GM23248 (cell line): Measurements from ENCODE around the gene LKAAEAR1. TPM values are rescaled to one million over a fixed set of nuclear protein-coding genes. Genes with fewer than 3 reads are reported as not detected.
"Not testable (repeated sequence)": the region's sequence is repeated elsewhere in the genome, so short reads cannot be mapped to it uniquely, and the experiment has no call there.

Experiments
- DNase-seq: peaks from one replicate; pipeline ENCODE4 v3.0.0-alpha.2; 2015
- H2AFZ ChIP-seq: fragments of 200-600 bp; sonication (generic); 2 replicates; pipeline ENCODE4 v1.6.1; 2016; ENCODE audit warnings: antibody characterized with exemption
- H3F3A ChIP-seq: fragments of 200-600 bp; sonication (generic); 2 replicates; pipeline ENCODE4 v1.6.1; 2016; ENCODE audit warnings: mild to moderate bottlenecking, antibody characterized with exemption, mixed run types; ENCODE audit not compliant: insufficient read depth
- H3K27ac ChIP-seq: fragments of 200-600 bp; sonication (generic); 2 replicates; pipeline ENCODE4 v1.5.1; 2016; ENCODE audit warnings: mild to moderate bottlenecking
- H3K27me3 ChIP-seq: fragments of 200-600 bp; sonication (generic); replicated peaks from 2 replicates; pipeline ENCODE4 v1.6.1; 2016; ENCODE audit warnings: mild to moderate bottlenecking; ENCODE audit not compliant: insufficient read depth
- H3K36me3 ChIP-seq: fragments of 200-600 bp; sonication (generic); 2 replicates; pipeline ENCODE4 v1.6.1; 2016; ENCODE audit warnings: low read depth, mild to moderate bottlenecking
- H3K4me1 ChIP-seq: fragments of 200-600 bp; sonication (generic); 2 replicates; pipeline ENCODE4 v1.6.1; 2016; ENCODE audit warnings: mild to moderate bottlenecking; ENCODE audit not compliant: insufficient read depth
- H3K4me2 ChIP-seq: fragments of 200-600 bp; sonication (generic); one replicate; pipeline ENCODE4 v1.6.1; 2016; ENCODE audit warnings: mild to moderate bottlenecking; ENCODE audit not compliant: unreplicated experiment
- H3K4me3 ChIP-seq: fragments of 200-600 bp; sonication (generic); 2 replicates; pipeline ENCODE4 v1.5.1; 2016; ENCODE audit warnings: mild to moderate bottlenecking
- H3K79me2 ChIP-seq: fragments of 200-600 bp; sonication (generic); 2 replicates; pipeline ENCODE4 v1.6.1; 2016; ENCODE audit warnings: mild to moderate bottlenecking; ENCODE audit not compliant: insufficient read depth
- H3K9ac ChIP-seq: fragments of 200-600 bp; sonication (generic); 2 replicates; pipeline ENCODE4 v1.6.1; 2016; ENCODE audit warnings: mild to moderate bottlenecking
- H3K9me2 ChIP-seq: fragments of 200-600 bp; sonication (generic); 2 replicates; pipeline ENCODE4 v1.6.1; 2016; ENCODE audit warnings: mixed run types, mild to moderate bottlenecking, moderate library complexity; ENCODE audit not compliant: insufficient read depth
- H3K9me3 ChIP-seq: fragments of 200-600 bp; sonication (generic); one replicate; pipeline ENCODE4 v1.6.1; 2017; ENCODE audit warnings: low read depth
- H4K20me1 ChIP-seq: fragments of 200-600 bp; sonication (generic); 2 replicates; pipeline ENCODE4 v1.6.0; 2016; ENCODE audit not compliant: insufficient read depth
- EZH2 ChIP-seq: fragments of 200-600 bp; sonication (generic); IDR thresholded peaks from 2 replicates; pipeline ENCODE4 v1.6.1; 2018; ENCODE audit warnings: antibody characterized with exemption, mild to moderate bottlenecking; ENCODE audit not compliant: insufficient read depth, poor library complexity, severe bottlenecking
- EZH2phosphoT487 ChIP-seq: fragments of 200-600 bp; sonication (generic); IDR thresholded peaks from 2 replicates; pipeline ENCODE4 v1.6.1; 2018; ENCODE audit warnings: antibody characterized with exemption, moderate library complexity, mild to moderate bottlenecking, low read depth; ENCODE audit not compliant: insufficient read depth
- WGBS, 2 experiments: methylation state at CpG; one replicate each; pipeline ENCODE4 v1.1.6; 2015 to 2017; ENCODE audit warnings: low lambda C conversion rate in 2 of 2, low coverage in 1 of 2; ENCODE audit errors: missing lambda C conversion rate in 2 of 2; 5-methylcytosine and 5-hydroxymethylcytosine counted together
- in situ Hi-C: fragments of 300-500 bp; cut with MboI; formaldehyde crosslinking; loops from 2 replicates; pipeline ENCODE4 v1.15.0; 2020
- polyA plus RNA-seq: library from polyadenylated mRNA; unstranded; fragments of >200 nt; fragmentation: Nextera tagmentation; extraction: Ambion mirVana; gene quantifications from 2 replicates; pipeline ENCODE4 v1.2.1, GENCODE V29; 2016
- total RNA-seq: library from RNA; depleted of rRNA; stranded (reverse); fragments of >200 nt; shearing (Covaris generic); gene quantifications from 2 replicates; pipeline ENCODE4 v1.2.3, GENCODE V29; 2014

Gene LKAAEAR1
- total and polyA plus RNA-seq, 2 experiments from 2014 or later, result 0.59 to 3.7 TPM

DNA sequence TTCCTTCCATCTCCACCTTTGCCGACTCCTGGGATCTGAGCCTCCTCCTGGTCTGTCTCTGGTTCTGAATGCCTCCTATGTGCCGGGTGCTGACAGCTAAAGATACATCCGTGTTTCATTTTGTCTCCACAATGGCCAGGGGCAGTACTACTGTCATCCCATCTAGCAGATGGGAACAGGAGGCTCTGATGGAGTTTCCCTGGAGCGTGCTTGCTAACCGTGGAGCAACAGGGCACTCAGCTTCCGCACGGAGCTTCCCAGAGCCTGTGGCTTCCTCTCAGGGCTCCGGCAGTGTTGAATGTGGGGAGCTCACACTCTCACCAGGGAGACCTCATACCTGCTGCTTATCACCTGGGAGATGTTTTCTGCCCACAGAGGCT lies 35.1 kb upstream of the LKAAEAR1 start:
- Histone ChIP-seq H3F3A (no peaks in the 10 kb centered on the region), H3K9ac (no peak overlapping the region), H3K4me3 (no peak overlapping the region), H3K79me2 (no peaks in the 10 kb centered on the region), H3K27me3 (peaks cover 31% of the 10 kb centered on the region), H2AFZ (no peak overlapping the region), H4K20me1 (no peaks in the 10 kb centered on the region), H3K9me2 (no peaks in the 10 kb centered on the region), H3K36me3 (no peaks in the 10 kb centered on the region), H3K4me1 (no peaks in the 10 kb centered on the region), H3K27ac (no peak overlapping the region), H3K4me2 (no peak overlapping the region), H3K9me3 (no peaks in the 10 kb centered on the region)
- no peak for DNase-seq
- in situ Hi-C loops, result no loop called here
- no peak for TF ChIP-seq EZH2
- TF ChIP-seq EZH2phosphoT487, result no peak
- 43 to 51% methylated on average over 8 of the region's 8 CpGs for WGBS, 2 experiments

DNA sequence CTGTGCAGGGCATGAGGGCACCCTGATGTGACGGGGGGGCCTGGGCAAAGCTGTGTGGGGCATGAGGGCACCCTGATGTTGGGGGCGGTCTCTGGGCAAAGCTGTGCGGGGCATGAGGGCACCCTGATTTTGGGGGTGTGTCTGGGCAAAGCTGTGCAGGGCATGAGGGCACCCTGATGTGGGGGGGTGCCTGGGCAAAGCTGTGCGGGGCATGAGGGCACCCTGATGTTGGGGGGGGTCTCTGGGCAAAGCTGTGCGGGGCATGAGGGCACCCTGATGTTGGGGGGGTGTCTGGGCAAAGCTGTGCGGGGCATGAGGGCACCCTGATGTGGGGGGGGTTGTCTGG lies 33.2 kb upstream of the LKAAEAR1 start:
- peaks cover 16% of the 10 kb centered on the region for H3K27me3 ChIP-seq
- H2AFZ ChIP-seq, H3K79me2 ChIP-seq, in situ Hi-C loops, H3K9me2 ChIP-seq, H3K4me3 ChIP-seq, H3K4me2 ChIP-seq, H3K36me3 ChIP-seq, H3K9ac ChIP-seq, H3F3A ChIP-seq, H3K27ac ChIP-seq, H4K20me1 ChIP-seq, H3K9me3 ChIP-seq, DNase-seq, H3K4me1 ChIP-seq: not testable (repeated sequence)
- WGBS, 2 experiments, result 69% methylated on average over 4 of the region's 6 CpGs; no CpG with 5 or more reads in 1 of the 2 experiments

GRCh38 chr20:64116541-64117431 lies 32.6 kb upstream of the LKAAEAR1 start:
- in situ Hi-C loops, result no loop called here
- H3K4me3 ChIP-seq, result no peak overlapping the region
- no peaks in the 10 kb centered on the region for H3F3A ChIP-seq
- H3K27ac ChIP-seq, result no peak overlapping the region
- H3K79me2 ChIP-seq, result no peaks in the 10 kb centered on the region
- H3K4me2 ChIP-seq, result no peak overlapping the region
- no peaks in the 10 kb centered on the region for H3K36me3 ChIP-seq
- H3K27me3 ChIP-seq, result peaks cover 10% of the 10 kb centered on the region
- TF ChIP-seq EZH2 (no peak), EZH2phosphoT487 (no peak)
- H3K9me2 ChIP-seq, result no peaks in the 10 kb centered on the region
- WGBS, 2 experiments, result 55 to 58% methylated on average over 17 of the region's 17 CpGs
- no peaks in the 10 kb centered on the region for H4K20me1 ChIP-seq
- no peaks in the 10 kb centered on the region for H3K4me1 ChIP-seq
- H3K9me3 ChIP-seq, result no peaks in the 10 kb centered on the region
- DNase-seq, result no peak
- no peak overlapping the region for H2AFZ ChIP-seq
- H3K9ac ChIP-seq, result no peak overlapping the region

DNA sequence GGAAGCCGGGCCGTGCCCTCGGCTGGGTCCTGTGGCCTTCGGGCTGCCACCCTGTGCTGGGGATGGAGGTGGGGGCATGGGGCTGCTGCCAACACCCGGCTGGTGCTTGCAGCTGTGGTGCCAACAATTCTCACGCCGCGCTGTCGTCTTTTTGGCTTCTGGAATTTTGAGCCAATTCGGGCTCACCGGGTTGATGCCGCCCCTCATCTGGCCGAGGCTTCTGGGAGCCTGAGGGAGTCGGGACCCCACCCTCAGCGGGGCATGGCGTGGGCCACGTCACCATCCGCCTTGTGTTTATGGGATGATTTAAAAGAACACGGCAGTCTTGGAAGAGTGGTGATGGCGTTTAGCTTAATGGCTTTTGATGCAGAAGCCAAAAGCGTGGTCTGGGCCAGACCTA lies 31.8 kb upstream of the LKAAEAR1 start:
- no peak for DNase-seq
- in situ Hi-C loops, result no loop called here
- Histone ChIP-seq H2AFZ (no peak overlapping the region), H3K36me3 (no peaks in the 10 kb centered on the region), H3F3A (no peaks in the 10 kb centered on the region), H3K4me1 (no peaks in the 10 kb centered on the region), H3K9me3 (no peaks in the 10 kb centered on the region), H3K4me3 (no peak overlapping the region), H3K4me2 (no peak overlapping the region), H3K9ac (no peak overlapping the region), H3K27ac (no peak overlapping the region), H4K20me1 (no peaks in the 10 kb centered on the region), H3K79me2 (no peaks in the 10 kb centered on the region), H3K9me2 (no peaks in the 10 kb centered on the region), H3K27me3 (peaks cover 2% of the 10 kb centered on the region)
- 56 to 60% methylated on average over 18 to 21 of the region's 21 CpGs for WGBS, 2 experiments
- no peak for TF ChIP-seq EZH2phosphoT487
- no peak for TF ChIP-seq EZH2
